Adrenal gland (tissue), 5 donors: Measurements from ENCODE around the gene AGBL5.

Experiments
- POLR2A ChIP-seq, 2 donors: fragments of 450-650 bp; IDR thresholded peaks; one replicate each; pipeline ENCODE4 v1.6.1; 2017; ENCODE audit warnings: antibody characterized with exemption in 2 of 2, mild to moderate bottlenecking in 2 of 2, moderate library complexity in 1 of 2
- TF ChIP-seq, protein P1 (sequence below), 6 experiments: fragments of 450-650 bp in 4 of 6; fragments of 200-600 bp in 2 of 6; sonication (generic) in 1 of 6; IDR thresholded peaks; 1 replicate in 5 of 6; 2 replicates in 1 of 6; pipeline versions ENCODE4 v1.5.1 to v1.8.0; 2016 to 2021; ENCODE audit warnings: antibody characterized with exemption in 6 of 6, mild to moderate bottlenecking in 2 of 6, moderate library complexity in 1 of 6
- donor health status: DM: no; HTN: no; CAD: no.

DNA sequence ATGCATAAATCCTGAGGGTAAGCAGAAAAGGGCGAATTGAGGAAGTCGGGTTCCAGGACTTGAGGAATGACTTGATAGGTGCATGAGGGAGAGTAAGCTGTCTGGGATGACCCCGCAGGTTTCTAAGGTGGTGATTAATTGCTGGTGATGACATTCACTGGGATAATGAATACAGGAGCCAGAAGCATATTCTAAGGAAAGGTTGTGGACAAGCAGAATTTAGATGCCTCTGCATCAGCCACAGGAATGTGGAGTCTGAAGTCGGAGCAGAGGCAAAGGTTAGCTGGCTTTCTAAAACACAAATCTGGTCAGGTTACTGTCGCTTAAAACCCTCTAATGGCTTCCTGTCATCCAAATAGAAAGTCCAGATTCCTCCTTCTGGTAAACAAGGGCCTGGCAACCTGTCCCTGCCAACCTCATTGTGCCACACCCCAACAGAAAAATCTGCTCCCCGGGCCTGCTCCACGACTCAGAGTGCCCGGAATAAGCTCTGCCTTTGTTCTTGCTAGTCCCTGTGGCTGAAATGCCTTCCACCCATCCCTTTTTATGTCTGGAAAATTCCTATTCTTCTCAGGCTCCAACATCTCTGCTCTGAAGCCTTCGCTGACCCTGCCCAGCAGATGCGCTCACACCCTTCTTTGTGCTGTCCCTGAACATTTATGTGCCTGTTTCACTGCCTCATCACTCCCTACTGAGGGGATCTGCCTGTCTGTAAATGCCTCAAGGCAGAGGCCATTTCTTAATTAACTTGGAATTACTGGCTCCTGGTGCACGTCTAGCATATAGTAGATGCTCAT lies 30.0 kb upstream of the AGBL5 start:
- TF ChIP-seq, protein P1, sequence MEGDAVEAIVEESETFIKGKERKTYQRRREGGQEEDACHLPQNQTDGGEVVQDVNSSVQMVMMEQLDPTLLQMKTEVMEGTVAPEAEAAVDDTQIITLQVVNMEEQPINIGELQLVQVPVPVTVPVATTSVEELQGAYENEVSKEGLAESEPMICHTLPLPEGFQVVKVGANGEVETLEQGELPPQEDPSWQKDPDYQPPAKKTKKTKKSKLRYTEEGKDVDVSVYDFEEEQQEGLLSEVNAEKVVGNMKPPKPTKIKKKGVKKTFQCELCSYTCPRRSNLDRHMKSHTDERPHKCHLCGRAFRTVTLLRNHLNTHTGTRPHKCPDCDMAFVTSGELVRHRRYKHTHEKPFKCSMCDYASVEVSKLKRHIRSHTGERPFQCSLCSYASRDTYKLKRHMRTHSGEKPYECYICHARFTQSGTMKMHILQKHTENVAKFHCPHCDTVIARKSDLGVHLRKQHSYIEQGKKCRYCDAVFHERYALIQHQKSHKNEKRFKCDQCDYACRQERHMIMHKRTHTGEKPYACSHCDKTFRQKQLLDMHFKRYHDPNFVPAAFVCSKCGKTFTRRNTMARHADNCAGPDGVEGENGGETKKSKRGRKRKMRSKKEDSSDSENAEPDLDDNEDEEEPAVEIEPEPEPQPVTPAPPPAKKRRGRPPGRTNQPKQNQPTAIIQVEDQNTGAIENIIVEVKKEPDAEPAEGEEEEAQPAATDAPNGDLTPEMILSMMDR (IDR thresholded peaks at IDR 0.05), result no peak
- TF ChIP-seq POLR2A (IDR thresholded peaks at IDR 0.05), result no peak
